HG02763 (cell line): ENCODE results near the gene CHKA.
A peak's percentile ranks its signal among the peaks of the same experiment; 100 is the strongest.

Source experiments
- ATAC-seq: cut with Tn5 transposase; IDR thresholded peaks from one replicate; pipeline ENCODE4 v1.9.1; 2021; ENCODE audit warnings: mild to moderate bottlenecking, moderate library complexity; ENCODE audit not compliant: unreplicated experiment

Gene CHKA

DNA sequence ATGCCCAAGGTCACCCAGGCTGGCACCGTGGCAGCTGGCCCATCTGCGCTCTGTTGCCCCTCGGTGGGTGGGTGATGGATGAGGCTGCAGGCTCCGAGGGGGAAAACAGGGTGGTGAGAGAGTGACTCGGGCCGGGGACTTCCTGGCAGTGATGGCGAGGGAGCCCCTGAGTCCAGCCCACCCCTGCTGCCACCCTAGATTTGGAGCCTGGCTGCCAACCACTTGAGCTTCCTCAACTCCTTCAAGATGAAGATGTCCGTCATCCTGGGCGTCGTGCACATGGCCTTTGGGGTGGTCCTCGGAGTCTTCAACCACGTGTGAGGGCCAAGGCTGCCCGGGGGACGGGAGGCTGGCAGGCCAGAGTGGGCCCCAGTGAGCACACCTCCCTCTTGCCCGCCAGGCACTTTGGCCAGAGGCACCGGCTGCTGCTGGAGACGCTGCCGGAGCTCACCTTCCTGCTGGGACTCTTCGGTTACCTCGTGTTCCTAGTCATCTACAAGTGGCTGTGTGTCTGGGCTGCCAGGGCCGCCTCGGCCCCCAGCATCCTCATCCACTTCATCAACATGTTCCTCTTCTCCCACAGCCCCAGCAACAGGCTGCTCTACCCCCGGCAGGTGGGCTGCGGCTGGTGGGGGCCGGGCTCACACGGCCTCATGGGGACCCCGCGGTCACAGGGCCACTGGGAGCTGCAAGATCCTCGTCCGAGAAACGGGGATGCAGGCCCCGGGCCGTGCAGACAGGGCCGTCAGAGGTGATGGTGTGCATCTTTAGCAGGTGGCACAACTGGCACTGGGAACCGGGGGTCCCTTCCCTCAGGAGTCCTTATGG, 72.3 kb downstream of the CHKA start:
- ATAC-seq: no peak

DNA sequence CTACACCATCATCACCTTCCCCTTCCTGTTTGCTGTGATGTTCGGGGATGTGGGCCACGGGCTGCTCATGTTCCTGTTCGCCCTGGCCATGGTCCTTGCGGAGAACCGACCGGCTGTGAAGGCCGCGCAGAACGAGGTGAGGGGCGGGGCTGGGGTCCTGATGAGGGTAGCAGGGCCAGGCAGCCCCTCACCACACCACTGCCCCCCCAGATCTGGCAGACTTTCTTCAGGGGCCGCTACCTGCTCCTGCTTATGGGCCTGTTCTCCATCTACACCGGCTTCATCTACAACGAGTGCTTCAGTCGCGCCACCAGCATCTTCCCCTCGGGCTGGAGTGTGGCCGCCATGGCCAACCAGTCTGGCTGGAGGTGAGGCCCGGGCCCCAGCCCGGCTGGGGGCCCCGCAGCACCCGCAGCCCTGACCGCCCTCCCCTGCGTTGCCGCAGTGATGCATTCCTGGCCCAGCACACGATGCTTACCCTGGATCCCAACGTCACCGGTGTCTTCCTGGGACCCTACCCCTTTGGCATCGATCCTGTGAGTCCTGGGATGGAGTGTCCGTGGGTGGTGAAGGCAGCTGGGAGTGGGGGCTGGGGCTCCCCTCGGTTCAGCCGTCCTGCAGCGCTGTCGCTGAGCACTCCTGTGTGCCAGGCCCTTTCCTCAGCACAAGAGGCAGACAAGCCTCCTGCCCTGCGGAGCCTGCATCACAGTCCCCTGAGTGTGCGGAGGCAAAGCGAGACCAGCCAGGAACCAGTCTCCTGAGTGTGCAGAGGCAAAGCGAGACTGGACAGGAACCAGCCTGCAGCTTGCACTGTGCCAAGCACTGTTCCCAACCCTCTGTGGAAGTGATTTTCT, 73.5 kb downstream of the CHKA start:
- no peak for ATAC-seq

DNA sequence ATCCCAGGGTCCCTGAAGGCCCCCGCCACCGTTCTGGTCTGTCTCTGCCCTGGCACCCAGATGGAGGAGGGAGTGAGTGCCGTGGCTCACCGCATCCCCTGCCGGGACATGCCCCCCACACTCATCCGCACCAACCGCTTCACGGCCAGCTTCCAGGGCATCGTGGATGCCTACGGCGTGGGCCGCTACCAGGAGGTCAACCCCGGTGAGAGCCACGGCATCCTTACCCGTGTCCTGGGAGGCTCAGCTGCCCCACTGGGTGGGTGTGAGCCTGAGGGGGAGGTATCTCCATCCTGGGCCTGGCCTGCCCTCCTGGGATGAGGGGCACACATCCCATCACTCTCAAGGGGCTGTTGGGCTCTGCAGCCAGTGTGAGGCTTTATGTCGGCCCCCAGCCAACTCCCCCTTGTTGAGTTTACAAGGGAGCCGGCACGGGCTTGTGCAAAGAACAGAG, 76.3 kb downstream of the CHKA start:
- ATAC-seq: no peak

DNA sequence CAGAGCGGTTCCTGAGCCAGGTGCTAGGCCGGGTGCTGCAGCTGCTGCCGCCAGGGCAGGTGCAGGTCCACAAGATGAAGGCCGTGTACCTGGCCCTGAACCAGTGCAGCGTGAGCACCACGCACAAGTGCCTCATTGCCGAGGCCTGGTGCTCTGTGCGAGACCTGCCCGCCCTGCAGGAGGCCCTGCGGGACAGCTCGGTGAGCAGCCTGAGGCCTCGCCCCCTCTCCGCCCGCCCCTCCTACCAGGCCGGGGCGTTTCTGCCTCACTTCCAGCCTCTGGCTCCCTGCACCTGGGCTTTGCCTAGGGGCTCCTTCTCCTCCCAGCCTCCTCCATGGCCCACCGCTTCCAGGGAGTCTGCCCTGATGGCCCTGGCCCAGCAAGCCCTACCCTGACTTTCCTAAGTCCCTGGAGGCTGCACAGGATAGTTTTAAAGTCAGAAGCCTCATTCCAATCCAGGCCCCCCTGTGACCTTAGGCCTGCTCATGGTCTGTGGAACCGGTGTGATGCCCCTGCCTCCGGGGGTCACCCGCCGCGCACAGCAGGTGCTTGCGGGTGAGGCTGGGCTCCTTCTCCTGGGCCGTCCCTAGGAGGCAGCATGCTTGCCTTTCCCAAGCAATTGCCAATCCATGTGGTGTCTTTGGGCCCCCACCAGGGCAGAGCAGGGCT, 76.9 kb downstream of the CHKA start:
- no peak for ATAC-seq

DNA sequence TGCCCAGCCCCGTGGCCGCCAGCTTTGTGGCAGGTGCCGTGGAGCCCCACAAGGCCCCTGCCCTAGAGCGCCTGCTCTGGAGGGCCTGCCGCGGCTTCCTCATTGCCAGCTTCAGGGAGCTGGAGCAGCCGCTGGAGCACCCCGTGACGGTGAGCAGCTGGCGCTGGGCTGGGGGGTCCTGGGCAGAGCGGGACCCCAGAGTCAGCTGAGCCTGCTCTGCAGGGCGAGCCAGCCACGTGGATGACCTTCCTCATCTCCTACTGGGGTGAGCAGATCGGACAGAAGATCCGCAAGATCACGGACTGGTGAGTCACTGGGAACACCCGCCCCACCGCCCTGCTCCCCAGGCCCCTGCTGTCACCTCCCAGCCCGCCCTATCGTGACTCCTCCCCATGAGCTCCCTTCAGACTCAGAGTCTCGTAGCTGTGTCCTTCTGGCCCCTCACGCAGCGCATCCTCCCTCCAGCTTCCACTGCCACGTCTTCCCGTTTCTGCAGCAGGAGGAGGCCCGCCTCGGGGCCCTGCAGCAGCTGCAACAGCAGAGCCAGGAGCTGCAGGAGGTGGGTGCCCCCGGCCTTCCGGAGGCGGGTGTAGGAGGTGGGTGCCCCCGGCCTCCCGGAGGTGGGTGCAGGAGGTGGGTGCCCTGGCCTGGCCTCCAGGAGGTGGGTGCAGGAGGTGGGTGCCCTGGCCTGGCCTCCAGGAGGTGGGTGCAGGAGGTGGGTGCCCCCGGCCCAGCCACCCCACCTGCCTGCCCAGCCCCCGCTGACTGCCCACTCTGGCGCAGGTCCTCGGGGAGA, 77.6 kb downstream of the CHKA start:
- ATAC-seq: no peak

DNA sequence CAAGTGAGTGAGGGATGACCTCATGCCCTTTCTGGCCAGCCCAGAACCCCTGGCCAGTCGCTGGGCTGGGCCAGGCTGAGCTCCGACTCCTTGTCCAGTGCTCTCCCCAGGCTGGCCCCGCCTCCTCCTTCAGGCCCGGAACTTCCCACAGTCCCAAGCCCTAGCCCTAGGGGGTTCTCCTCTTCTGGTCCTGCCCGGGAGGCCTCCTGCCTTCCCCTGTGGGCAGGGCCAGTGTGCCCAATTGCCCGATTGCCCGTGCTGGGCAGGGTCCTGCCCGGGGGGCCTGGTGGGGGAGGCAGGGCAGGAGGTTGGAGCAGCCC, 78.2 kb downstream of the CHKA start:
- no peak for ATAC-seq

DNA sequence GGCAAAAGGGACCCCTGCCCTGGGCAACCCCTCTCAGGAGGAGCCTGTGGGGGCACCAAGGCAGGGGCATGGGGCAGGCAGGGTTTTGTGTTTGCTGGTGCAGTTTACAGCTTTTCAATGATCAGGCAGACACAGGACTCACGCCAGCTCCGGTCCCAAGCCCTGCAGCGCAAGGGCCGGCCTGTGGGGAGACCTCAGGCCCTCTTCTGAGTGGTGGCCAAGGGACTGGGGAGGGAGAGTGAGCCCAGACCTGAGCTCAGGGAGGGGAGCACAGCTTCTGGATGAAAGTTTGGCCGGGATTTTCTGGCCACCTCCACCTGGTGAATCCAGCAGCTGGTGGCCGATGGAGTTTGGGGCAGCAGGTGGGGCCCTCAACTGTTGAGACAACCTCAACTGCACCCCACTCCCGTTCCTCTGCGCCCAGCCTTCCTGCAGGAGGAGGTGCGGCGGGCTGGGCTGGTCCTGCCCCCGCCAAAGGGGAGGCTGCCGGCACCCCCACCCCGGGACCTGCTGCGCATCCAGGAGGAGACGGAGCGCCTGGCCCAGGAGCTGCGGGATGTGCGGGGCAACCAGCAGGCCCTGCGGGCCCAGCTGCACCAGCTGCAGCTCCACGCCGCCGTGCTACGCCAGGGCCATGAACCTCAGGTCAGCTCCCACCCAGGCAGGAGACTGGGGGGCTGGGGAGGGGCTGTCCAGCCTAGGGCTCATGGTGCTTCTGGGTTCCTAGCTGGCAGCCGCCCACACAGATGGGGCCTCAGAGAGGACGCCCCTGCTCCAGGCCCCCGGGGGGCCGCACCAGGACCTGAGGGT, 78.8 kb downstream of the CHKA start:
- ATAC-seq: no peak

DNA sequence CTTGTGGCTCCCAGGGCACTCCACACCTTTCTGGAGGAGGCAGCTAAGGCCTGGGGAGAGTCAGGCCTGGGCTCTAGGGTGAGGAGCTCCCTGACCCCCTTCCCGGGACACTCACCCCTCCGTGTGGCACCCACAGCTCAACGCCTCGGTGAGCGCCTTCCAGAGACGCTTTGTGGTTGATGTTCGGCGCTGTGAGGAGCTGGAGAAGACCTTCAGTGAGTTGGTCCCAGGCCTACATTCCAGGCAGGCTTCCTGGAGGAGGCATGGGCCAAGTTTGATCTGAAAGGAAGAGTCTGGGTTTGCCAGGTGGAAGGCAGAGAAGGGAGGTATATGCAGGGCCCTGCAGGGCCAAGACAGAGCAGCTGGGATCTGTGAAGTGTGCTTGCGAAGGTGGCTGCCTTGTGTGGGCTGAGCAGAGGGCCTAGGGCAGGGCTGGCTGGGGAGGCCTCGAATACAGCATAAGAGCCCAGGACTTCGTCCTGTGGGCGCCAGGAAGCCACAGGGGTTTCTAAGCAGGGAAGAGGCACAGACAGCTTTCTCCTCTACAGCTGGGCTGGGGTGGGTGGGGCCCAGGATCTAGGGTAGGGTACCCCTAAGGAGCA, 79.5 kb downstream of the CHKA start:
- ATAC-seq: no peak

DNA sequence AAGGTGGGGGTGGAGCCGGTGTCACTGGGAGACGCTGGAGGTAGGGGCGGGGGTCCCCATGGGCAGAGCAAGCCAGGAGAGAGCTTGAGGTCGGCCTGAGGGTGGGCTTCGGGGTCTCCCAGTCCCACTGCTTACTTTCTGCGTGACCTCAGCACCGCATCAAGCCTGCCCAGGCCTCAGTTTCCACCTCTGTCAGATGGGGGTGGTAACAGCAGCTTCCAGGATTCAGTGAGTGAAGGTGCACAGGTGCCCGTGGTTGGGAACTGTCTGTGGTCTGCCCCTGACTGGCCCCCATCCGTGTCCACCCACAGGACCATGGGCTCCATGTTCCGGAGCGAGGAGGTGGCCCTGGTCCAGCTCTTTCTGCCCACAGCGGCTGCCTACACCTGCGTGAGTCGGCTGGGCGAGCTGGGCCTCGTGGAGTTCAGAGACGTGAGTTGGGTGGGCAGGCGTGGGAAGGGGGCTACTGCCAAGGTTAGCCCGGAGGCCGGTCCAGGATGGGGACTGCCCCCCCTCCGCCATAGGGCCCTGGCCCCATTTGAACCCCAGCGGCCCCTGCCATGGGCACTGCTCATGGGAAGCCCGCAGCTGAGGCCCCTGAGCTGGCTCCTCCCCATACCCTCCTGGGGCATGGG, 80.1 kb downstream of the CHKA start:
- ATAC-seq: no peak

DNA sequence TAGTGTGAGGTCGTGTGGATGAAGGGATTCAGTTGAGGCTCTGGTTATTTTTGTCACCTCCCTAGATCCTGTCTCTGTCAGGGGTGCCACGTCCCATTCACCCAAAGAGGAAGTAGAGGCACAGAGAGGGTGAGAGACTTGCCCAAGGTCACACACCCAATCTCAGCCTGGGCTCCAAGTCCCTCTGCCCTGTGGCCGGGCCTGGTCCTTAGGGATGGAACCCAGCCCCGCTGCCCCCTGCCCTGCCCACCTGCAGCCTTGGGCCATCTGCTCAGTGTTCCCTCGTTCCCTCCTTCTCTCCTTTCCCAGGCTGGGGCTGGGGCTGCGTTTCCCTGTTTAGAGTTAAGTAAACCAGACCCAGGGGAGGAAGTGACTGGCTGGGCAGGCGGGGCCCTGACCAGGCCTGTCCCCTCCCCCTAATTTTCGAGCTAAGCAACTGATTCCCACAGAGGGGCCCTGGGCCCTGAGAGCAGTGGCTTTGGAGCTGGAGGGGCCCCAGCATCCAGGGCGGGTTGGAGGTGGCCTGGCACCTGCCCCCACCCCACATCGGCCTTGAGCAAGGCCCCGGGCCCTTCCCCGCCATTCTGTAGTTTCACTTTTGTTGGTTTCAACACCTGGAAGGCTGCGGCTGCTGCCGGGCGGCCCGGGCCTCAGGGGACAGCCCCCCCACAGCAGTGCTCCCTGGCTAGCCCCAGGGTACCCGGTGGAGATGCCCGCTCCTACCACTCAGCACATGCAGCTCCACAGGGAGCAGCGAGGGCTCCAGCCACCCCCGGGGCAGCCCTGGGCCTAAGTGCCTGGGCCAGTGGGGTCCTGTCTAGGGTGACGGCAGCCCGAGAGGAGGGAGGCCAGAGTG, 80.9 kb downstream of the CHKA start:
- ATAC-seq: peak; percentile 36

DNA sequence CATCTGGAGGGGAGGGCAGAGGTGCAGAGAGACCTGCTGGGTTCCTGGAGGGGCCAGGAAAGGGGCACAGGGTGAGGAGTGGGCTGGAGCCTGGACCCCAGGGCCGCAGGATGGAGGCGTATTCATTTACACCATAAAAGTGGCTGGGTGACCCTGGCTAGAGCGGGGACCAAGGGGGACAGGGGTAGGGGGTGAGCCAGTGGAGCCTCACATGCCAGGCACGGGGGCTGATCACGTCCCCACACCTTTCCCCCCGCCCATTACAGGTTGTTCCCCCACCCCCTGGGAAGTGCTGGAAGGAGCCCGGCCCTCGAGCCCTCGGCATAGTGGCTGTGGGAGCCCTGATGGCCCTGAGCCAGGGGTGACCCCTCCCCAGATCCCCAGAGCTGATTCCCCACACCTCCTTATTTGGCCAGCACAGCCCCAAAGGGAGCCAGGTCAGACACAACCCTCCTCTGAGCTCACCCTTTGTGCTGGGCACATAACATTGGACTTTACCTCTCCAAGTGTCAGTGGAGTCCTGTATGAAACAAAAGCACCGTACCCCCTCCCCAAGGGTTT, 81.6 kb downstream of the CHKA start:
- ATAC-seq: no peak

DNA sequence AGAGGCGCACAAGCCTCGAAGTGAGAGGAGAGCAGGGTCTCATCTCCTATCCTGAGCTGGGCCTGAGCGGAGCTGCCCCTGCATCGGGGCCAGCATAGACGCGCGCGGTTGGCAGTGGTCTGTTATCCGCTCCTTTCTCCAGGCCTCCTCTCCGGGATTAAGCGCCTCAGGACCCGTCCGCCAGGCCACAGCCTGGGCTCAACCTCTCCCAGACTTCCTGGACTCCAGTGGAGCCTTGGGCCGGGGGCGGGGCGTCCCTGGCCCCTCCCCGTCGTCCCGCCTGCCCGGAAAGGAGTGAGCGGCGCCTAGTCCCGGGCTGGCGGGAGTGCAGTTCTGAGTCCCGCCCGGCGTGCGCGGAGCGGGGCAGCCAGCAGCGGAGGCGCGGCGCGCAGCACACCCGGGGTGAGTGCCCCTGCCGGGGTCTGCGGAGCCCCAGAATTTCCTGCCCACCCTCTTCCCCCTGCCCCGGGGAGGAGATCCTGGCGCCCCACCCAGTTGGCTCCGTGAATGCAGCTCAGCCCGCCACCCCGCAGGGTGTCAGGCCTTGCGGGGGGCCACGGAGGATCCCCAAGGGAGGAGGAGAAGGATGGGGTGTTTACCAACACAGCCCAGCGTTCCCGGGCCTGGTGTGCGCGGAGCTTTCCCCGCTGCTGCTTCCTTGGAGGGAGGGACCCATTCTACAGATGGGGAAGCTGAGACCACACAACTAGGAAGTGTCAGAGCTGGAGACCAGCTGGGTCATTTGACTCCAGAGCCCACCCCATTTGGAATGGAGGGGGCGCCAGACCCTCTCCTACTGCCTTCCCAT, 82.3 kb downstream of the CHKA start, which contains the start of gene TCIRG1:
TSS of gene TCIRG1 (plus strand) at position 308 of the 808 bp plus-strand sequence. CDS start 2,247 bp downstream, outside the sequence.
- peak; percentile 38 for ATAC-seq

DNA sequence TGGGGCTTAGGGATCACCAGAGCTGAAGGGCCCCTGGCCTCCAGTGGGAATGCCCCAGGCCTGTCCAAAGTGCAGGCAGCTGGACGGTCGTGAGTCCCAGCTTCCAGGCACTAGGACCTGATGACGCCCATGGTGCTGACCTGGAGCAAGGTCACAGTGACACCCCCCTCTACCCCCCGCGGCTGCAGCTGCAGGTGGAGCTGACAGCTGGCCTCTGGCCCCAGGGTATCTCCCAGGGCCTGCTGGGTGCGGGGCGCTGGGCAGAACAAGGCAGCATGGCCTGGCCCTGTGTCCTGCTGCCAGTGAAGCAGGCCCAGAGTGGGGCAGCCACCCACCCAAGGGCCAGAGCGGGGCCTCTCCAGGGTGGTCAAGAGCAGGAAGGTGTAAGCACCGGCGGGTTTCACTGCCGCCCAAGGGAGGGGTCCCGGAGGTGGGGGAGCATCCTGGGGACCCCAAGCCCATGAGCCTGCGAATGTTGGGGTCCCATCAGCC, 82.9 kb downstream of the CHKA start:
- no peak for ATAC-seq

DNA sequence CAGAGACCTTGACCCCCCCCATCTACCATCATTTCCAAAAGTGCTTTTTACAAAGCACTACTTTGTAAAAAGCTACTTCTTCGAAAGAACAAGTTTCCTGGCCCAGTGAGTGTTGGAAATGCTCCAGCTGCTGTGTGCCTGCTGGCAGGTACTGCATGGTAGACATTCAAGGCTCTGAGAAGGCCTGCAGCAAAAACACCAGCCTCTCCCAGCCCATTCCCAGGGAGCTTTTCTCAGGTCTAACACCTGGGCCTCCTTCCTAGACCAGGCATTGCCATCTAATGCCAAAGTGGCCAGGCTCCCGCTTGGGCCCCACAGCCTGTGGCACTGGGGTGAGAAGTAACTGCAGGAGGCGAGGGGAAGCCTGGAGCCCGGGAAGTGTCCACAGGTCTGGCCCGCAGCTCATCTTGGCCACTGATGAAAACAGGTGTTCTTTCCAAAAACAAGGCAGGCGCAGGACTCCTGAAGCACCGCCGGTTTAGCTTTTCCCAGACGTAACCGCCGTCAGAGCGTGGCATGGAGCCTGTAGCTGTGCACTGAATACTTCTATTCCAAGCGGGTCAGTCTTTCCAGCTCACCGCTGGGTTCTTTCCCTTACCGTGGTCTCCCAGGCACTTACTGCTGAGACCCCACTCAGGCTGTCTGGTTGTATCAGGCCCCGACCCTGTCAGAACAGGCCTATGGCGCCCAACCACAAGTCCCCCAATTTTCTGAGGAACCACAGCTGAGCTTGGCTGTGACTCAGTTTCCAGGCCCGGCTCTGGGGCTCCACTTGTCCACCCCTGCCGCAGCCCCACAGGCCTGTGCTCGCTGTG, 83.6 kb downstream of the CHKA start:
- ATAC-seq: no peak

DNA sequence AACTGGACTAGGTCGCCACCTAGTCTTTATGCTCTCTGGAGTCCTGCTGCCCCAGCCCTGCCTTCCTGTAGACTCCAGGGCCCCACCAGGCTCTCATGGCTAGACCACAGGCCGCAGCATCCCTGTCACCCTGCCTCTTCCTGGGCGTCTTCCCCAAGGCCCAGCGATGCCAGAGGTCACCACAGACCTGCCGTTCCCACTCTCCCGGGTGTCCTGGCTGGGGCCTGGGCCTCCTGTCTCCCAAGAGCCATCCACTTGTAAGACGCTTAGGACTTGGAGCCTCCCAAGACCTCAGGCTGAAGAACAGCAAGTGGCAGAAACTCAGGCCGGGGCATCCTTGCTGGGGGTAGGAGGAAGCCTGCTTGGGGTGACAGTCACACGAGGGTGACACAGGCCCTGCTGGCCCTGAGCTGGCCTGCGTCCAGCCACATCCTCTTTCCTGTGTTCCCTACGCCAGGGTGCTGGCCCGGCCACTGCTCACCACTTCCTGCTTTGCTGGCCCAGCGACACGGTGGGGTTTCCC, 84.4 kb downstream of the CHKA start:
- no peak for ATAC-seq
